ENCODE measurements around the gene BZW1. TPM values are rescaled to one million over a fixed set of nuclear protein-coding genes. Genes with fewer than 3 reads are reported as not detected.

Gene BZW1
- total RNA-seq, 2 donors from 2014 or later: 201 to 252 TPM

DNA sequence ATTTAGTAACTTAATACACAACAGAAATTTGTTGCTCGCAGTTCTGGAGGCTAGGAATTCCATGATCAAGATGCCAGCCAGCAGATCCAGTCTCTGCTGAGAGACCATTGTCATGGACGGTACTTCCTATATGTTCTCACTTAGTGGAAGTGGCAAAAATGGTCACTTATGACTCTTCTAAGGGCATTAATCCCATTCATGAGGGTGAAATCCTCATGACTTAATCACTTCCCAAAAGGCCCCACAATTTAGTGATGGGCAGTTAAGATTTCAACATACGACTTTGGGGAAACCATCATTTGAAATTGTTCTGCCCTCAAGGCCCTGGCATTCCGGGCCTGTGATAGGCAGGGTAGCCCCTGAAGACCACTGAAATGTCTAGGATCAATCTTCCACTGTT, 23.0 kb downstream of the BZW1 start:
- H3K36me3 ChIP-seq: no peaks in the 10 kb centered on the region
- no peaks in the 10 kb centered on the region for H3K4me1 ChIP-seq (ENCODE audit: control insufficient read depth in 1 of 2, low read depth in 2 of 2)
- no peak overlapping the region for H3K27ac ChIP-seq
- H3K9me3 ChIP-seq: peaks cover 7% of the 10 kb centered on the region
- no peak for DNase-seq (ENCODE audit: low spot score)
- no peak for ATAC-seq (ENCODE audit: insufficient number of reproducible peaks, low FRiP score, low read depth)
- no peak overlapping the region for H3K4me3 ChIP-seq
- no peaks in the 10 kb centered on the region for H3K27me3 ChIP-seq (replicated peaks; ENCODE audit: insufficient read depth)
- TF ChIP-seq, protein P1, sequence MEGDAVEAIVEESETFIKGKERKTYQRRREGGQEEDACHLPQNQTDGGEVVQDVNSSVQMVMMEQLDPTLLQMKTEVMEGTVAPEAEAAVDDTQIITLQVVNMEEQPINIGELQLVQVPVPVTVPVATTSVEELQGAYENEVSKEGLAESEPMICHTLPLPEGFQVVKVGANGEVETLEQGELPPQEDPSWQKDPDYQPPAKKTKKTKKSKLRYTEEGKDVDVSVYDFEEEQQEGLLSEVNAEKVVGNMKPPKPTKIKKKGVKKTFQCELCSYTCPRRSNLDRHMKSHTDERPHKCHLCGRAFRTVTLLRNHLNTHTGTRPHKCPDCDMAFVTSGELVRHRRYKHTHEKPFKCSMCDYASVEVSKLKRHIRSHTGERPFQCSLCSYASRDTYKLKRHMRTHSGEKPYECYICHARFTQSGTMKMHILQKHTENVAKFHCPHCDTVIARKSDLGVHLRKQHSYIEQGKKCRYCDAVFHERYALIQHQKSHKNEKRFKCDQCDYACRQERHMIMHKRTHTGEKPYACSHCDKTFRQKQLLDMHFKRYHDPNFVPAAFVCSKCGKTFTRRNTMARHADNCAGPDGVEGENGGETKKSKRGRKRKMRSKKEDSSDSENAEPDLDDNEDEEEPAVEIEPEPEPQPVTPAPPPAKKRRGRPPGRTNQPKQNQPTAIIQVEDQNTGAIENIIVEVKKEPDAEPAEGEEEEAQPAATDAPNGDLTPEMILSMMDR (IDR thresholded peaks at IDR 0.05): no peak

DNA sequence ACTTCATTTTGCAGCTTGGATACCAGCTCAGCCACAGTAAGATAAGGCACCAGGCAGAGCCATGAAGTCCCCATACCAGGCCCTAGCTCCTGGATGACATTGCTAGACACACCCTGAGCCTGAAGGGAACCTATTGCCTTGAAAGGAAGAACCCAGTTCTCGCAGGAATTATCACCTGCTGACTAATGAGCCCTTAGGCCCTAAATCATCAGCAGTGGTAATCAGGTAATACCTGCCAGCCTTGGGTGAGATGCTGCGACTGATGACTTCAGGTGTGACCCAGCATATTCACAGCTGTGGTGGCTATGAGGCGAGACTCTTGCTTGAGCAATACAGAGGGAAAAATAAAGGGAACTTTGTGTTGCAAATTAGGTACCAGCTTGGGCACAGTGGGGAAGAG, 27.8 kb downstream of the BZW1 start:
- DNase-seq (ENCODE audit: low spot score) (no peak), ATAC-seq (ENCODE audit: insufficient number of reproducible peaks, low FRiP score, low read depth) (no peak)
- Histone ChIP-seq H3K27me3 (replicated peaks; ENCODE audit: insufficient read depth) (no peaks in the 10 kb centered on the region), H3K9me3 (peaks cover 7% of the 10 kb centered on the region), H3K36me3 (no peaks in the 10 kb centered on the region), H3K4me3 (no peak overlapping the region), H3K27ac (no peak overlapping the region), H3K4me1 (ENCODE audit: control insufficient read depth in 1 of 2, low read depth in 2 of 2) (no peaks in the 10 kb centered on the region)
- TF ChIP-seq, protein P1 (IDR thresholded peaks at IDR 0.05): no peak

DNA sequence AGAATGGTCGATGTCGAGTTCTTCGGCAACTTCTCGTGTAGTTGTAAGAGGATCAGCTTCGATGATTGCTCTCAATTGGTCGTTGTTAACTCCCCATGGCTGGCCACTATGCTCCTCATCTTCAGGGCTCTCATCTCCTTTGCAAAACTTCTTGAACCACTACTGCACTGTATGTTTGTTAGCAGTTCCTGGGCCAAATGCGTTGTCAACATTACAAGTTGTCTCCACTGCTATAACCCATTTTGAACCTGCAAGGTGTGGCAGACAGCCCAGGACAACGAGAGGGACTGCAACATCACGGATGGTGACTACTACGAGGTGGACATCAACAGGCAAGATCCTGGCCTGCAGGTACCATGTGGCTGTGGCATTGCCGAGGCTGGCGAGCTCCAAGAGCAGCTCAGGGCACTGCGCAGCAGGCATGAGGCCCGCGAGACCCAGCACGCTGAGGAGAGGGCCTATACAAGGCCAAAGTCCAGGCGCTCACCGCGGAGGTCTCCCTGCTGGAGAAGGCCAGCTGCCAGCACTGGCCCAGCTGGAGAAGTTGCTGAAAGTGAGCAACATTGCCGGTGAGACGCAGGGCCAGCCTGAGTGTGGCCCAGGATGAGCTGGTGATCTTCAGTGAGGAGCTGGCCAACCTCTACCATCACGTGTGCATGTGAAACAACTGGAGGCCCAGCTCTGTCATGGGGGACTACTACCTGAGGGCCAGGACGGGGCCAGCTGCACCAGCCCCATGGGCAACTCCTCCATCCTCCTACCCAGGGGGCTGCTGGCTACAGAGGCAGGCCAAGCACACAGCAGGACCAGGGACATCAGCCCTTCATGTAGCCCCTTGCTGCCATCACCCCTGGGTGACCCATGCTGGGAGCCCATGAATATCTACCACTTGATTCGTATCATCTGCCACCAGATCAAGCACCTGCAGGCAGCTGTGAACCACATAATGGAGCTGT, 32.6 kb downstream of the BZW1 start:
- DNase-seq (ENCODE audit: low spot score) (no peak), ATAC-seq (ENCODE audit: insufficient number of reproducible peaks, low FRiP score, low read depth) (no peak)
- no peaks in the 10 kb centered on the region for H3K4me1 ChIP-seq (ENCODE audit: control insufficient read depth in 1 of 2, low read depth in 2 of 2)
- no peak overlapping the region for H3K27ac ChIP-seq
- H3K4me3 ChIP-seq: no peak overlapping the region
- H3K27me3 ChIP-seq (replicated peaks; ENCODE audit: insufficient read depth): no peaks in the 10 kb centered on the region
- TF ChIP-seq, protein P1 (IDR thresholded peaks at IDR 0.05): no peak
- H3K9me3 ChIP-seq: no peaks in the 10 kb centered on the region
- no peaks in the 10 kb centered on the region for H3K36me3 ChIP-seq

DNA sequence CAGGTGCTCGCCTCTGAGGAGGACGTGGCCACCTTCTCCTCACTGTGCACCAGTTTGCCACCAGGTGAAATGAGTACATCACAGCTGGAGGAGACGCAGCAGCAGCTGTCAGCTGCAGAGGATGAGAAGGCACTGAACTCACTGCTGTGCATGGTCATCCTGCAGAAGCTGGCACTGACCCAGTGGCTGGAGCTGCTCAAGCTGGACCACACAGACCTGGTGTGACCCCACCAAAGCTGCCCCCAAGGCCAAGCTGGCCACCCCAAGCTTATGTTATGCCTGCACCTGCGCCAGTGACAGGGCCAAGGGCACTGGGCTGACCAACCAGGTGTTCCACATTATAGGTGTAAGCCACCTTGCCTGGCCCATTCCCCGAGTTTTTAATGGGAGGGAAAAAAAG, 33.5 kb downstream of the BZW1 start:
- TF ChIP-seq, protein P1 (IDR thresholded peaks at IDR 0.05): no peak
- DNase-seq (ENCODE audit: low spot score) (no peak), ATAC-seq (ENCODE audit: insufficient number of reproducible peaks, low FRiP score, low read depth) (no peak)
- H3K9me3 ChIP-seq: no peaks in the 10 kb centered on the region
- H3K27ac ChIP-seq: no peak overlapping the region
- no peaks in the 10 kb centered on the region for H3K27me3 ChIP-seq (replicated peaks; ENCODE audit: insufficient read depth)
- no peaks in the 10 kb centered on the region for H3K4me1 ChIP-seq (ENCODE audit: control insufficient read depth in 1 of 2, low read depth in 2 of 2)
- no peak overlapping the region for H3K4me3 ChIP-seq
- no peaks in the 10 kb centered on the region for H3K36me3 ChIP-seq

DNA sequence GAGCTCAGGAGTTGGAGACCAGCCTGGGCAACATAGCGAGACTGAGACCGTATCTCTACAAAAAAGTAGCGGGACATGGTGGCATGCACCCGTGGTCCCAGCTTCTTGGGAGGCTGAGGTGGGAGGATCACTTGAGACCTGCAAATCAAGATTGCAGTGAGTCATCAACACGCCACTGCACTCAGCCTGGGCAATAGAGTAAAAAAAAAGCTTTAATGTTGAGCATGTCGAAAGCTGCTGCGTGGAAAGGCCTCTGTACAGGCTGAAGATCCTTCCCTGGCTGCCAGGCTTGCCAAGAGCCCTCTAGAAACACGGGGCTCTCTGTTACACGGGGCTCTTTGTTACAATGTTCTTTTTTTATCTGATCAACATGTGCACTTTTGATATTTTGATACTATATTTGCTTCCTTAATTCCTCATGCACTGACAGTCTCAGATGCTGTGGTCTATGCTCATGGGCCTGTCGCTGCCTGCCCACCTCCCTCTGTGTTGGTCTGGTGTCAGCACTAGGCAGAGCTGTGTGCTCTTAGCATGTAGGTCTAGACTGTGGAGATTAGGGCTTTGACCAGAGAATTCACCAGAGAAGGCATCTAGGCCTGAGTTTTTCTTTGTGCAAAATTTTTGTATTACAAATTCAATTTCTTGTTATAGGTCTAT, 34.1 kb downstream of the BZW1 start:
- Histone ChIP-seq H3K36me3 (peaks cover 2% of the 10 kb centered on the region), H3K4me1 (ENCODE audit: control insufficient read depth in 1 of 2, low read depth in 2 of 2) (no peaks in the 10 kb centered on the region), H3K4me3 (no peak overlapping the region), H3K27ac (no peak overlapping the region), H3K9me3 (no peaks in the 10 kb centered on the region), H3K27me3 (replicated peaks; ENCODE audit: insufficient read depth) (no peaks in the 10 kb centered on the region)
- TF ChIP-seq, protein P1 (IDR thresholded peaks at IDR 0.05): no peak
- ATAC-seq (ENCODE audit: insufficient number of reproducible peaks, low FRiP score, low read depth): no peak
- no peak for DNase-seq (ENCODE audit: low spot score)
